NCI-H2196 treated with DMSO at 0.1 percent for 48 hours (cell line): ENCODE data around the gene PLAC1.

Experiments used
- DNase-seq: peaks from one replicate; lab custom pipeline; 2025; ENCODE audit not compliant: unreplicated experiment; lab: John Stamatoyannopoulos, UW

Gene PLAC1

DNA sequence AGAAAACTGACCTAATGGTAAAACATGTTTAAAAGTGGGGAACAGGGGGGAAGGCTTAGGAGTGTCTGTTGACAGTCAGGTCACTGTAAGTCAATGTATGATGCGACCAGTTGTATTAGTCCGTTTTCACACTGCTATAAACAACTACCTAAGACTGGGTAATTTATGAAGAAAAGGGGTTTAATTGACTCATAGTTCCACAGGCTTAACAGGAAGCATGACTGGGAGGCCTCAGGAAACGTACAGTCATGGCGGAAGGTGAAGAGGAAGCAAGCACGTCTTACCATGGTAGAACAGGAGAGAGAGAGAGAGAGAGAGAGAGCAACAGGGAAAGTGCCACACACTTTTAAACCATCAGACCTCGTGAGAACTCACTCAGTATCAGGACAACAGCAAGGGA is 13.0 kb upstream of the PLAC1 start:
- DNase-seq = no peak

DNA sequence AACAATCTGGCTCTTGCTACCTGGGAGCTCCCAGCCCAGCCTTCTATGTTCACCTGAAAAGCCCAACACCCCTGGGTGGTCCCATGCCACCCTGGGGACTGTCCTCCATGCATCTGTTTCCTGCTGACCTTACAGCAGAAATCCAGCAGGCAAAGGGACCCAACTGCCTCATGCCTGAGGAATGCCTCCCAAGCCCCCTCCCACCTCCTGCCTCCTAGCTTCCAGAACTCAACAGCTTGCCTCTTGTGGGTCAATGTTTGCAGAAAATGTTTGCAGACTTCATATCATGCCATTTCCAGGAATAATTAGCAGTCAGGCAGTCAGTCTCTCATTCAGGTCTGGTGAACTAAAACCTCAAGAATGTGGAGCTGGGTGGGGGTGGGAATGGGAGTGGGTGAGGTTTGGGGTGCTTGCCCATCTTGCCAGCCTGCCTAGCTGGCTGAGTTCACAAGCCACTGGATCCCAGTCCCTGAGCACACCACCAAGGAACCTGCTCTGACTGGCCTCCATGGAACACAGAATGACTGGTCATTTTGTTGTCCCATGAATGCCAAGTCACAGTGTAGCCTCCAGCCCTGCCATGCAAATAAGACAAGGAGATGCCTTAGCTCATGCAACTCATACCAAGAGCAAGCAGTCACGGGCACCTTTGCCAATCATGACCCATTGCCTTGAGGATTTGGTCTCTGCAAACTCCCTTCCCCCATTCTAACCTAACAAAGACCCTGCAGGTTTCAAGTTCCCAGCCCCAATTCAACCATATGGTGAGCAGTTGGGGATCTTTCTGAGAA is 12.1 kb upstream of the PLAC1 start:
- DNase-seq = no peak

DNA sequence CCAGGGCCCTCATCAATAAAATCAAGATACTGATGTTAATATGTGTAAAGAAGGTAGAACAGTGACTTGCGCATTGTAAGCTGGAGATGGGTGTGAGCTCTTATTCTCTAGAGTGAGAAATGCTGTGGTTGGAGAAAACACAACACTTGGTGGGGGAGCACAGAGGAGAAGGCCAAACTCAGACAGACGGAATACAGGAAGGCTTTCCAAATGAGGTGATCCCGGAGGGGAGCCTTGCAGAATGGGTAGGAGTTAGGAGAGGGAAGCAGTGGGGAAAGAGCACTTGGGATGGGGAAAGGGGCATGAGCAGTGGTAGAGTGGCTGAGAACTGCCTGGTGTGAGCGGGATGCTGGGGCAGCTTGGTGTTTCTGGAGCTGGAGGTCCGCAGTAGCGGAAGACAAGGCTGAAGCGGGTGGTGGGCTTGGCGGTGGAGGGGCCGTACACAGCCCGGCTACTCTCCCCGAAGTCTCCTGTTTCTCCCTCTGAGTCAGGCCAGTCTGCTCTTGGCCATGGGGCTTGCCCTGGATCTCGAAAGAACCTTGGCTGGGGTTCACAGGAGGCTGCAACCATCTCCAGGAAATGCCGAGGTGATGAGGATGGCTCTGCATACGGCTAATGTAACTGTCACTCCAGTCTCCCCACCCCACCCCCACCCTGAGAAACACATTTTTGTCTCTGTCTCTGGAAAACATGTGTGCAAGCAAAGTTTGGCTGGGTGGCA is 11.3 kb upstream of the PLAC1 start:
- no peak for DNase-seq

DNA sequence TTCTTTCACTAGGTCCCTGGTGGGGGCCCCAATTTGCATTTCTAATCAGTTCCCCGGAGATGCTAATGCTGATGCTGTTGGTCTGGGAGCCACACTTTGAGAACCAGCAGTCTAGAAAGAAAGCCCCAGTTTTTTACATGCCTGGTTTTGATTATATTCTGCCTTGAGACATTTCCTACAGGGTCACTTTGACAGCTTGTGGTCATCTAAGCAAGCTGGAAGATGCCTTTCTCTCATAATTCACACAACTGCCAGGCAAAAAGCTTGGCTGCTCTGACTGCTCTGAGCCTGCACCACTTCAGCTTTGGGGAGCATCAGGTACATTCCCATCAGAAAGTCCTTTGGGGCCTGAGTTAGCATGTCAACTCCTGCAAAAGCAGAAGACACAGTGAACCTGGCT is 5.9 kb upstream of the PLAC1 start:
- no peak for DNase-seq

DNA sequence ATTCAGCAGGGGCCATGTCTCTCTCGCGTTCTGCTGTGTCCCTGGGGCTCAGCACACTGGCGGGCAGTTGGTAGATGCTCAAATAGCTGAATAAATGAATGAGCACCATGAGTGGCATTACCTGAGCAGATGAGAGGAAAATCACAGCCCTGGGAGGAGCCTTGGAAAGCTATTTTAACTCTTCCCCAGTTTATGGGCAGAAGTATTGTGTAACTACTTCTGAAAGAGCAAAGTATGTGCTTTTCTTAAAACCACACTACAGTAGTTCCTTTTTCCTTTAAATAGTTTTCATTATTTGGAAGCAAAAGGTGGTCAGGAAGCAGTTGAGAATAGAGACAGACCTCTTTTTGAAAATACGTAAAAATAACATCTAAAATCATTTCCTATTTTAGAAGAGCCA is 3.0 kb upstream of the PLAC1 start:
- no peak for DNase-seq

DNA sequence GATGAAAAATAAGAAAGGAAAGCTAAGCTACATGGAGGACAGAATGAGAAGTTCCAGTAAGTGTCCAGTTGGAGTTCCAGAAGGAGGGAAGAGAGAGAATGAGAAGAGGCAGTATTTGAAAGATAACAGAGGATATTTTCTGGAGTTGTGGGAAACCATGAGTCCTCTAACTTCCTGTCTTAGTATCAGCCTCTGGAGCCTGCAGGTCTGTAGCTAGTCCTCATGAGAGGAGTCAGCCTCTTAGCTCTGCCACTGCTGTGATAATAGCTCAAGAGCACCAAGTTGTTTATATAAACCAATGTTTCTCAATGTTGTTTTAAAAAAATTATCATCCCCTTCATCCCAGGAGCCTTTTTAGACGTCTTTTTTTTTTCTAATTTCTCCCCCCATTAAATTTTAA is 2.4 kb upstream of the PLAC1 start:
- DNase-seq = no peak

DNA sequence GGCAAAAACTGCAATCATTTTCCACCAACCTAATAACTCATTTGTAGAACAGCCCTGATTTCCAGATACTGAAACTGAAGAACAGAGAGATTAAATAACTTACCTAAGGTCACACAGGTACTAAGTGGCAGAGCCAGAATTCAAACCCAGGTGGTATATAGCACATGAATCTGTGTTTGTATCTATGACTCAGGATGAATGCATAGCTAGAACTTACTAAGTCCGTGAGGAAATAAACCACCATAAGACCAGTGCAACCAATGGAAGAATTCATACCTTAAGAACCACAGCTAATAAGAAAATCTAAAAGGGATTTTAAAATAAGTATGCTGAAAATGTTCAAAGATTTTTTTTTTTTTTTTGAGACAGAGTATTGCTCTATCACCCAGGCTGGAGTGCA is 1.5 kb upstream of the PLAC1 start:
- DNase-seq = no peak

DNA sequence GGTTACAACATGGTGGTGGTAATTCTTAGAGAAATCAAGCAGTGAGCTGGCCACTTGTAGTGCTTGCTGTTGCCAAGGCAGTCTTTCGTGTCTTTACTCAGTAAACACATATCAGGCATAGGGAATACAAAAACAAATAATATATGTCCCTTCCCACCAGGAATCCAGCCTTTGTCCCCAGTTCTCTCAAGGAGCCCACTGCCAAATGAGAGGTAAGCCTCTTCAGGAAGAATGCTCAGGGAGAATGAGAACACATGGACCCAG is 421 bp upstream of the PLAC1 start:
- DNase-seq = no peak

DNA sequence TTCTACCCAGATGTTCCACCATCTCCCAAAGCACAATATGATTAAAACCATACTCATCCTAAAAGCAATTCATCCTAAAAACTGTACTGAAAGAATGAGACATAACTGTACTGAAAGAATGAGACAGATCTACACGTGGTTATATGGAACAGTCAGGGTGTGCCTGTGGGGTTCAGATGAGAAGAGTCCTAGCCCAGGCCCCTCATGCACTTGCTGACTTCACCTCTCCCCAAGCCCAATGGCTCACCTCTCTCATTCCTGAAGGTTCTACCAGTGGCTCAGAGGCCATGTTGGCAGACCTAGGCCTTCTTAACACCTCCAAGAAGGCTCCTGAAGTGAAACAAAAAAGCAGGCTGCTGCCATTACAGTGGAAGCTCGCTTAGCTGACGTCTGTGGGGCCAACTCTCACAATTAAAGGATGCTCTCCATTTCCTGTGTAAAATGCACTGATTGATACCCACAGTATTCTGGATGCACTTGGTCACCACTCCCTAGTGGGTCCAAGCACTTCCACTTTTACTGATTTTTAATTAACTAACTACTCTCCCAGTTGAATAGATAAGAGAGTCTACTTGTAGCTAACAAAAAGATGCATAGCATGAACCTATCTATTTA is 3.8 kb downstream of the PLAC1 start:
- DNase-seq = no peak

DNA sequence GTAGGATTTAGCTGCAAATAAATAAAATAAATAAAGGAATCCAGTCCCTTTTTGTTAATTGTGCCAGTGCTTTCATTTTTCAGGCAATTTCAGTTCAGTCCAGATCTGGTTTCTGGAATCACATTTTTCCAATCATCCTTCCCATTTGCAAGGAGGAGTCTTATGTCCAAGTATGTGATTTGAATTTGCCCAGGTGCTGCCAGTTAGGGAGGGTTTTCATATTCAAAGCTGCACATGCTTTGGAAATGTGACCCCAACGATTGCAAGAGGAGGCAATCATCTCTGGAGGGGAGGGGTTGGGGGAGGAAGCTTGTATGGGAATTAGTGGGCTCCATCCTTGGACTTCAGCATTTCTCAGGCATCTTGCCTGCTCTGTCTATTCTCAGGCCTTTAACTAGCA is 4.4 kb downstream of the PLAC1 start:
- no peak for DNase-seq

DNA sequence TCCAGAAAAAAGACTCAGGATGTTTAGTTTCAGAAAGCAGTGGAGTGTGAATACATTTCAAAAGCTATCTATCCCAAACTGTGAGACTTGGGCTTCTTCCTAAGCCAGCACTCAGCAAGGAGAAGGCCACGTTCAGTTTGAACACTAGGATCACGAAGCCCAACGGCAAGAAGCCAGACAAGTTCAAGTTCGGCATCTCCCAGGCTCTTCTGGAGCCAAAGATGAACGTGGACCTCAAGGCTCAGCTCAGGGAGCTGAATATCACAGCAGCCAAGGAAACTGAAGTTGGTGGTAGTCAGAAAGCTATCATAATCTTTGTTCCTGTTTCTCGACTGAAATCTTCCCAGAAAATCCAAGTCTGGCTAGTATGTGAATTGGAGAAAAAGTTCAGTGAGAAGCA is 7.6 kb downstream of the PLAC1 start:
- DNase-seq = no peak

DNA sequence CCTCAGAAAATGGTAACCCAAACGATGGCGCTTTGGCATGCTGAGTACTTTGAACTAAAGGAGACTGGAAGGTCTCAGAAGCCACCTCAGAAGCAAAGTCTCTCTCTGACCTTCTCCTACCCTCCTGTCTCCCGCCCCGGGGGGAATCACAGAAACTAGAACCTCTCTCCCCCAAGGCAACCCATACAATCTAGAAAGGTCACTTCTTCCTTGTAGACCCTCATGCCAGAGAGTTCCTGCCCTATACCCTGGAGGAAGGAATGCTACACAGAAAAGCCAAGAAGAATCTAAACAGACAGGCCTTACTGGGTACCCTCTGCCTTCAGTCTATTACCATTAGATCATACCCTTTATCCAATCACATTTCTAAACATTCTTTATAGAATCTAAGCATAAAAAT is 8.5 kb downstream of the PLAC1 start:
- DNase-seq = no peak

DNA sequence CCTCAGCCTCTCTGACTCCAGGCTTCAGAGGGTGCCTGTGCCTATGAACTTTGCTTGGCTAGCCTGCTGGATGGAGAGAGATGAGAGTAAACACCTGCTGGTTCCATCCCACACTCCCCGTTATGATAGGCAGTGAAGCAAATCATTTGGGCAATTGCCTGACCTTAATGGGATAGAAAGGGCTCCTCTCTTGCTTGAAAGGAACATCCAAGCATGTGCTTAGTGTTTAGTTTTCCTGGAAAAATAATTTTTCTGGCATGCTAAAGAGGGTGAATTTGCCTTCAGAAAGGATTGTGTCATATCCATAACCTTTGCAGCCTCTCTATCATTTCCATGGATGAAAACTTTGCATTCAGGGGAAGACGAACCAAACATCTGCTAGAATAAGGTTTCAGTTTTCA is 10.8 kb downstream of the PLAC1 start:
- DNase-seq = no peak

DNA sequence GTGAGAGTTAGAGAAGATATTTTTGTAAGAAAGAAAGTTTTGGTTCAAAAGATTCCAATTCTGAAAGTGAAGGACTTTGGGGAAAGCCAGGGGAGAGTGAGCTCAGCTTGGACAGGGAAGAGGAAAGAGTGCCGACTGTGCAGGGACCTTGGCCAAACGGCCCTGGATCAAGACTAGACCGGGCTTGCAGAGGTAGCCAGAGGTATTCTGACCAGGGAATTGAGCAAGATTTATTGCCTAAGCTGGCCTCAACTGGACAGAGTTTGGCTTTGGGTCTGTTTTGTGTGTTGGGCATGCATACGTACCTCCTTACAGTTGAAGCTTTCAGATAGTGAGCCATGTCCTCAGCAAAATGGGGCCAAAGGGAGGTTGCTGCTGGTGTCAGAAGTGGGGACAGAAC is 11.6 kb downstream of the PLAC1 start:
- DNase-seq = no peak

DNA sequence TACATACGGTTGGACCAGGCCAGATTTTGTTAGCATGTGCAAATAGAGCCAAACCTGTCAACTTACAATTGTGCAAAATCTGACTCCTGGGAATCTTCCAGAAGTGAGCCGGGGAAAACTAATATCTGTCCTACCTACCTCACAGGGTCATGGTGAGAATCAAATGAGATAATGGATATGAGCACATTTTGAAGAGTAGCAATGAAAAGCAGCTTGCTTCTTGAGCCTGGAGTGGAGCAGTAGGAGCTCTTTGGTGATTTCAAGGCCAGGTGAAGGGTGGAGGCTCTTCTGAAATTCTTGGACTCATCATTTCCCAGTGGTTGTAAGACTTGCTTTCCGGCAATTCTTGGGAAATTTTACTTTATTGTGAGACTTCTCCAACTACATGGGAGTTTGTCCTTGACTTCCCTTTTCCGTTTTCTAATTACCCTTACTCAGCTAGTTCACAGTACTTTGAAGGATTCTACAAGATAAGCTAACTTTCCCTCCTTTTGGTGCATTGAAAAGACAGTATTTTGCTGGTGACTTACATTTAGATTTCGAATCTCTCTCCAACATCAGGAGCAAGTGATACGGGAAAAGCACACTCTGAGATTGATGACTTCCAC is 12.2 kb downstream of the PLAC1 start:
- no peak for DNase-seq

DNA sequence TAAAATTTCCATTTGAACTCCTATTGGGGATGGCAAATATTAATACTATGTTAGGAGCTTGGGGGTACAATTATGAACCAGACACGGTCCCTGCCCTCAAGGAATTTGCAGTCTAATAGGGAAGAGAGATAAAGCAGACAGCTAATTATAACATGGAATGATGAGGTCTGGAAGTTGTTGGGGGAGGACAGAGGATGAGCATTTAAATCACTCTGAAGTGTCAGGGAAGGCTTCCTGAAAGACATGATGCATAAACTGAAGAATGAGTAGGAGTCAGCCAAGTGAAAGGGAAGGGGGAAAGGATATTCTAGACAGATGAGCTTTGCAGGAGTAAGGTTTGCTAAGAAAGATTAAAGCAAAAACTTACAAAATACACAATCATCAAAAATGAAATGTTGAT is 15.9 kb downstream of the PLAC1 start:
- DNase-seq = no peak

DNA sequence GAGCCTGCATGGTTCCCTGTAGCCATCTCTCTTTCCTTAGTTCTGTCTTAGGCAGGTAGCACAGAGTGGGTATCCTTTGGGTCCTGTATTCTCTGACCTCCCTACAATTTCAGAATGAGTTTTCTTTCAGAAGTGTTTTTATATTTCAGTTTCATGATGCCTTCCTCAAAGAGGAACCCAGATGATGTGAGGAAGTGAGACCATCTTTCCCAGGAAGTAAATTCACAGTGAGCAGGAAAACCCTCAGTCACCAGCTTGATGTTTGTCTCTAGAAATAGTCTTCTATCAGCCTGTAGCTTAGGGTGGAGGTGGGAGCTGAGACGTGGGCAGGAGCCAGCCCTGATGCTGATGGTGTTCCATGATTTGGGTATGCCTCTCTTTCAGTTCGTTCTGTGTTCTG is 16.9 kb downstream of the PLAC1 start:
- DNase-seq = no peak

DNA sequence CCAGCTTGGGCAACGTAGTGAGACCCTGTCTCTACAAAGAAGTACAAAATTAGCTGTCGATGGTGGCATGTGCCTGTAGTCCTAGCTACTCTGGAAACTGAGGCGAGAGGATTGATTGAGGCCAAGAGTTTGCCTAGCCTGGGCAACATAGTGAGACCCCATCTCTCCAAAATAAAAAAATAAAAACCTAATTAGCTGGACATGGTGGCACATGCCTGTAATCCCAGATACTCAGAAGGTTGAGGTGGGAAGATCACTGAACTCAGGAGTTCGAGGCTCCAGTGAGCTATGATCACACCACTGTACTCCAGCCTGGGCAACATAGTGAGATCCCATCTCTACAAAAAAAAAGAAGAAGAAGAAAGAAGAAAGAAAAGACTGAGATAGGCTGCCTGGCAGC is 17.4 kb downstream of the PLAC1 start:
- no peak for DNase-seq

DNA sequence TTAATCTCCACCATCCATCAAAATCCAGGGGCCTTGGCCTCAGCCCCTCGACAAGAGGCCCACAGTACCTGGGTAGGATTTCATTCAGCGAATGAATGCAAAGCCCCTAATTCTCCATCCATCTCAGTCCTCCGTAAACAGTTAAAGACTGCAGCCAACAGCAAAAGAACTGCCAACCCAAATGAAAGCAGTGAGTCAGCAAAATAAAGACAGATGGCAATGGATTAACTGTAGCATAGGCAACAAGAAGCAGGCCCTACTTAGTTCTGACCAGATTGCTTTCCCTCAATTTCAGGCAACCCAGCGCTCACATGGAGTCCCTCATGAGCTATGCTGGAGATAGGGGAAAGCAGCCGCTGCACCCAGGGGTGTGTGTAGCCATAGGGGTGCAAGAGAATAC is 21.4 kb downstream of the PLAC1 start:
- DNase-seq = no peak

DNA sequence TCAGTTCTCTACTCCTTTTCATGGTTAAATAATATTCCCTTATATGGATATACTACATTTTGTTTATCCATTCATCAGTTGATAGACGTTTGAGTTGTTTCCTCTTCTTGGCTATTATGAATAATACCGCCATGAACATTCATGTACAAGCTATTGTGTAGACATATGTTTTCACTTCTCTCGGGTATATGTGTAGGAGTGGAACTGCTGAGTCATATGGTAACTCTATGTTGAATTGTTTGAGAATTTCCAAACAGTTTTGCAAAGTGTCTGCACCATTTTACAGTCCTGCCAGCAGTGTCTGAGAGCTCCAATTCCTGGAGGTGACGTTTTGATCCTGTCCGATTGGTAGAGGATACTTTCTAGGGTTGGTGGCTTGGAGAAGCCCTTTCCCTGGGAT is 23.6 kb downstream of the PLAC1 start:
- no peak for DNase-seq

DNA sequence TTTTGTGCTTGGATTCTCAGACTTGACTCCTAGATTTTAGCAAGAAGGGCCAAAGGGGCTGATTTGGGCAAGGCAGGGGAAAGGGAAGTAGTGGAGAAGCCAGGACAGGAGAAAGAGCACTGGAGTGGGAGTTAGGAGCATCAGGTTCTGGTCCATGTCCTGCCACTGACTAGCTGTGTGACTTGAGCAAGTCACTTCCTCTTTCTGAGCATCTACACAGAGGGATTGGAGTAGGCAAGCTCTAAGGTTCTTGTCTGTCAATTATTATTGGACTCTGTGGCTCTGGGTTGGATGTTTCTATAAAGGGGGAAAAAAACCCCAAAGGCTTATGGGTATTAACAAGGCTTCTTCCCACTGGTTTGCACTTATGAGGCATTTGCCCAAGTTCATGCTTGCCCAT is 24.4 kb downstream of the PLAC1 start:
- no peak for DNase-seq

DNA sequence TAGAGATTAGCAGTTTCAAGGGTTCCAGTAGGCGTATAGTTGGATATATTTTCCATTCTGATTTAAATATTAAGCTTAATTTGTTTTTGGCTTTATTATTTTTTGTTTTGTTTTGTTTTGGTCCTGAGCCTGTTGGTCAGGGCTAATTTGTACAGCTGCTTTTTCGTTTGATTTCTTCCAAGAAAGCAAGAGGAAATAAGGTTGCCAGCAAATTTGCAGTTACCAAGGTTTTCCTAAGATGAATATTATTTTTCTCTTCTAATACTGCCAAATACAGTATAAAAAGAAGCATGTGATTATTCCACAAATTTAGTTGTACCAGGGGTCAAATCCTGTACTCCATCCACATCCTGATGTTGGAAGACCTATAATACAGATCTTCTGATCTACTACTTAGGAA is 24.9 kb downstream of the PLAC1 start:
- no peak for DNase-seq
